HG03108 (cell line): Measurements from ENCODE around the gene DNAJA4.
"Not testable (repeated sequence)": the region's sequence is repeated elsewhere in the genome, so short reads cannot be mapped to it uniquely, and the experiment has no call there.

Source experiments
- ATAC-seq: cut with Tn5 transposase; IDR thresholded peaks from one replicate; pipeline ENCODE4 v1.9.1; 2021; ENCODE audit warnings: moderate library complexity; ENCODE audit not compliant: unreplicated experiment

DNAJA4 gene

GRCh38 chr15:78243491-78243941 is 20.8 kb upstream of the DNAJA4 start:
- no peak for ATAC-seq

DNA sequence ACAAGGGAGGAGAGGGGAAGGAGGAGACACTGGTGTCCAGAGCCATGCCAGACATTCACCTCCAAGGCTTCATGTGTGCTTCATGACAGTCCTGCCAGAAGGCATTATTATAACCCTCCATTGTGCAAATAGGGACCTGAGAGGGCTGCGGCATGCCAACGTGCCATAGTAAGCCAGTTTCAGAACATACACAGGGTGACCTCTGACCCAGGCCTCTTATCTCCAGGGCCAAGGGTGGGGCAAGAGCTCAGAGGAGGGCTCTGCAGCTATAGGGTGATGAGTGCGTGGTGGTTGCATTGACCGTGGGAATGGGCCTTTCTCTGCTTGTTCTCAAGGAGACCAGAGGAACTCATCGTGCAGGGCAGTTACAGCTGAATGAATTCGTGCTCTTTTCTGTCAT is 20.3 kb upstream of the DNAJA4 start:
- no peak for ATAC-seq

DNA sequence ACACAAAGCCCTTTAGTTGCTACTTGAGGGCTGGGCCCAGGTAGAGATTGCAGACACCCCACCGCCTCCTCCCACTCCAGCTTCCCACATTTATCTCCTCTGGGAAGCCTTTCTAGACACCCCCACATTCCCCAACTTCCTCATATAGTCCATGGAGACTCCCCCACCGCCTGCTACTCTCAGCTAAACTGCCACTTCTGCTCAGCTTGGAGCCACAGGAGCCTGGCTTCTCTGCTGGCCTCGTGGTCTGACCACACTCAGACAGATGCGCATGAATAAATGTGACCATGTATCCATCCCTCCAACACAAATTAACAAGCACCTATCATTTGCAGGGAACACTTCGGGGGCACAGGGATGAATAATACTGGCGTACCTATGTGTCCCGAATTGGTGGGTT is 19.5 kb upstream of the DNAJA4 start:
- no peak for ATAC-seq

DNA sequence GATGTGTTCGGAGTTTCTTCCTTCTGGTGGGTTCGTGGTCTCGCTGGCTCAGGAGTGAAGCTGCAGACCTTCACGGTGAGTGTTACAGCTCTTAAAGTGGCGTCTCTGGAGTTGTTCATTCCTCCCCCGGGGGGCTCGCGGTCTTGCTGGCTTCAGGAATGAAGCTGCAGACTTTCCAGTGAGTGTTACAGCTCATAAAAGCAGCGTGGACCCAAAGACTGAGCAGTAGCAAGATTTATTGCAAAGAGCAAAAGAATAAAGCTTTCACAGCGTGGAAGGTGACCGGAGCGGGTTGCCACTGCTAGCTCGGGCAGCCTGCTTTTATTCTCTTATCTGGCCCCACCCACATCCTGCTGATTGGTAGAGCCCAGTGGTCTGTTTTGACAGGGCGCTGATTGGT is 19.0 kb upstream of the DNAJA4 start:
- not testable (repeated sequence) for ATAC-seq

DNA sequence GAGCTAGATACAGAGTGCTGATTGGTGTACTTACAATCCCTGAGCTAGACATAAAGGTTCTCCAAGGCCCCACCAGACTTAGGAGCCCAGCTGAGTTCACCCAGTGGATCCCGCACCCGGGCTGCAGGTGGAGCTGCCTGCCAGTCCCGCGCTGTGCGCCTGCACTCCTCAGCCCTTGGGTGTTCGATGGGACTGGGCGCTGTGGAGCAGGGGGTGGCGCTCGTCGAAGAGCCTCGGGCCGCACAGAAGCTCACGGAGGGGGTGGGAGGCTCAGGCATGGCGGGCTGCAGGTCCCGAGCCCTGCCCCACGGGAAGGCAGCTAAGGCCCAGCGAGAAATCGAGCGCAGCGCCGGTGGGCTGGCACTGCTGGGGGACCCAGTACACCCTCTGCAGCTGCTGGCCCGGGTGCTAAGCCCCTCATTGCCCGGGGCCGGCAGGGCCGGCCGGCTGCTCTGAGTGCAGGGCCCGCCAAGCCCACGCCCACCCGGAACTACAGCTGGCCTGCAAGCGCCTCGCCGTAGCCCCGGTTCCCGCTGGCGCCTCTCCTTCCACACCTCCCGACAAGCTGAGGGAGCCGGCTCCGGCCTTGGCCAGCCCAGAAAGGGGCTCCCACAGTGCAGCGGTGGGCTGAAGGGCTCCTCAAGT is 18.3 kb upstream of the DNAJA4 start:
- not testable (repeated sequence) for ATAC-seq

GRCh38 chr15:78247911-78248310 is 16.5 kb upstream of the DNAJA4 start:
- ATAC-seq = no peak

GRCh38 chr15:78249131-78249530 is 15.2 kb upstream of the DNAJA4 start:
- ATAC-seq = no peak

GRCh38 chr15:78251136-78251535 is 13.2 kb upstream of the DNAJA4 start:
- ATAC-seq = no peak

DNA sequence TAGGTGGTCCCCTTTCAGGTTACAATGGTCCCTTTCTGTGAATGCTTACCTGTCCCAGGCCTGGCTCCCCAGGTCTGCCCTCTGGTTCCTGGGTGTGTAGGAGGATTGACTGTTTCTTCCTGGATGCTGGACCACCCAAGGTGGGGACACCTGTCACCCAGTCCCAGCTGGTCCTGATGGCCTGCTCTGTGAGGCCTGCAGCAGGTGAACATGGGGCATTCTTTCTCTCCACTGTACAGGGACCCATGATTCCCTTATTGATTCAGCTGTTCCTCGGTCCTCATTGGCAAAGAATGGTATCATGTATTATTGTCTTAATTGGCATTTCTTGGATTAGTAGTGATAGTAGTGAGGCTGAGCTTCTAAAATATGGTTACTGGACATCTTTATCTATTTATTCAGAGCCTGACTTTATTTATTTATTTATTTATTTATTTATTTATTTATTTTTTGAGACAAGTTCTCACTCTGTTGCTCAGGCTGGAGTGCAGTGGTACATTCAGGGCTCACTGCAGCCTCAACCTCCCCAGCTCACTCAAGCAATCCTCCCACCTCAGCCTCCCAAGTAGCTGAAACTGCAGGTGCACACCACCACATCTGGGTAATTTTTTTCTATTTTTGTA is 8.8 kb upstream of the DNAJA4 start:
- ATAC-seq = no peak

GRCh38 chr15:78256044-78256437 is 8.3 kb upstream of the DNAJA4 start:
- ATAC-seq = no peak

DNA sequence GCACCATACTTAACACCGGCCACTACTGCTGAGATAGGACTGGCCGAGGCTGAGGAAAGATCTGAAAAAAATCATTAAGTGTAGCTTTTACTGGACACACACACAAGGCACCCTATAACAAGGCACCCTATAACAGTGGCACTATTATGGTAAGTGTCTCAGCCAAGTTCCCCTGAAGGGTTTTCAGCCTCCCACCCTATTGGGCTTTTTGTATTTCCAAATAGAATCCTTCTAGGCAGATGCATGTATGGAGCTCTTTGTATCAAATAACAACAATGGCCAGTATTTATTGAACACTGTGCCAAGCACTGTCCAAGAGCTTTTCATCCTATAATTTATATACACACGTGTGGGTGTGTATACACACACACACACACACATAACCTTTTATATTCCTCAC is 6.7 kb upstream of the DNAJA4 start:
- ATAC-seq = no peak

- no peak for ATAC-seq
These were observed 5.1 kb upstream of the DNAJA4 start for GRCh38 chr15:78259232-78259631.

DNA sequence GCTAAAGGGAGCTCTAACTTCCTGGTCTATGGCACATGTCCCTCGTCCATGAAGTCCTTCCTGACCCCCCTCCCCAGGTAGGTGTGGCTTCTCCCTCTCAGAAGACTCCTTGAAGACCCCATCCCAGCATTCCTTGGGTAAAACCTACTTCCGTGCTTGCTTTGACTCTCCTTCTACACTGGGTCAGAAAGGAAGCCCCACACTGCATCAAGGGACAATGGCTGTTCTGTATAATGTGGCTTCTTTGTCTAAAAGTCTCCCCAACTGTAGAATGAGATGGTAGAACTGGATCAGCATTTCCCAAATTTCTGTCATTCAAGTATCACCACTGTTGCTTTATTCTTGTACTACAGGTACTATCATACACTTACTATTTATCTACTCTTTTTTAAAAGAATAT is 3.9 kb upstream of the DNAJA4 start:
- no peak for ATAC-seq

DNA sequence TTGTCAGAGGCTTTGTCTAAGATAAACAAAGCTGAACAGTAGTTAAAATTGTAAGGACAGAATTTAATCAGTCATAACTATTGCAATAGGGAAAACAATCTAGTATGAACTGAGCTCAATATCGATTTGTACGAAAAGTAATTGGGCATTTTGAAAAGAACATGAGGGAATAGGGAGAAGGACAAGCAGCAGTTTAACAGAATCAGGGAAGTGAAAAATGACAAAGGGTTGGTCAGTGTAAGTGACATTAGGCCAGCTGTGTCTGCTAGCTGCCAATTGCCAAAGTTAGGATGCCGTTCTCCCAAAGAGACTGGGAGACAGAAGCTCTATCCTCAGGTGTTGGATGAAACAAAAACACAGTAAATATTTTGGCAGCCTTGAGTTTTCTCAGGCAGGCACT is 3.3 kb upstream of the DNAJA4 start:
- no peak for ATAC-seq

DNA sequence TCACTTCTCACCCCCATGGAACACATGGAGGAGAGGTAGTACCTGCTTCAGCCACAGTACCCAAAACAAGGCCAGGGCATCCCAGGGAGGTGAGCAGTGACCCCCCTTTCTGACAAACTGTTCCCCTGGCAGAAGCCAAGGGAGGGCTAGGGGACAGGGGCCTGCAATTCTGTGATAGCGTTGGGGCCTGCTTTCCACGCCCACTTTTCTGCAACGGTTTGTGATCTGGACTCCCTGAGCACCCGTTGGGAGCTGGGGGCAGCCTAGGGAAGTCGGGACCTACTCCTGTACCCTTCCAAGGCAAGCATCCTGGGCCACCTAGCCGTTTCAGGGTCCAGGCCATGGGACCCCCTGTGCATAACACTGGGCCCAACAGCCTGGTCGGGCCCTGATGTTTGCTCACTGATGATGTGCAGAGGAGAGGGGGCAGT is 996 bp upstream of the DNAJA4 start:
- no peak for ATAC-seq

DNA sequence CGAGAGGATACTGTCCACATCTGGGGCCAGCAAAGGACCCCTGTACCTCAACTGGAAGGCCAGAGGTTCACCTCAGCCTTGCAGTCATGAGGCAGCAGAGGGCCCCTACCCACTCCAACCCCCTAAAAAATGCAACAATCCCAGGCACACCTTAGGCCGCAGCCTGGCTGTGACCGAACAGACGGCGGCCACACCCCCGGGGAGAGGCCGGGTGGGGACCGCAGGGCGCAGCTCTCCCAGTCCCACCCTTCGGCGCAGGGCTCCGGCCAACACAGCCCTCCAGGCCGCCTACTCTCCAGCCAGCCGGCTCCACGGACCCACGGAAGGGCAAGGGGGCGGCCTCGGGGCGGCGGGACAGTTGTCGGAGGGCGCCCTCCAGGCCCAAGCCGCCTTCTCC is 457 bp upstream of the DNAJA4 start:
- no peak for ATAC-seq

GRCh38 chr15:78265137-78265460 is 737 bp downstream of the DNAJA4 start:
- no peak for ATAC-seq

- ATAC-seq = no peak
These were observed 1.4 kb downstream of the DNAJA4 start for GRCh38 chr15:78265752-78266224.

GRCh38 chr15:78266229-78266628 is 1.9 kb downstream of the DNAJA4 start:
- ATAC-seq = no peak

GRCh38 chr15:78266806-78267205 is 2.4 kb downstream of the DNAJA4 start:
- ATAC-seq = no peak

GRCh38 chr15:78272316-78272715 is 8.0 kb downstream of the DNAJA4 start:
- ATAC-seq = no peak

GRCh38 chr15:78272776-78273175 is 8.4 kb downstream of the DNAJA4 start:
- ATAC-seq = no peak

DNA sequence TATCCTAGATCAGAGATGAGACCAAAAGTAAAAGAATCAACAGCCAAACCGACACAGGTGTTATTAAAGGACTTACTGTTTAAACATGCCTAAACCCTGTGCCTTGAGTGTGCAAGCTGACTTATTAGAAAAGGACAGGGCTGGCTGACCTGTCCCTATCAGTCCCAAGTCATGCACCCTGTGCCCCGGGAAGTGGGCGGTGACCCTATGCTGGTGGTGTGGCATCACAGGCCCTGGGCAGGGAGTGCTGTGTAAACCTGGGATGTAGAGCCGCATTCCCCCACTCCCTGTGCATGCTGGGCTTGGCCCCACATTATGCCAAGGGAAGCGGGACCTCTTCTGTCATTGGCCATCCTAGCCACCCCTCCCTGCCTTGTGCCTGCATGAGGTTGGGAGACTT is 10.6 kb downstream of the DNAJA4 start:
- ATAC-seq = no peak
